Activated naive CD8-positive, alpha-beta T cell treated with anti-CD3 and anti-CD28 coated beads, Interleukin-2, amount 10 ng/mL, durations not matched to agents 7 days and 5 days (primary cell): ENCODE measurements around the gene DUSP7. TPM values are rescaled to one million over a fixed set of nuclear protein-coding genes. Genes with fewer than 3 reads are reported as not detected.
A peak's percentile ranks its signal among the peaks of the same experiment; 100 is the strongest.

Experiments used
- ATAC-seq: fragments of 150-1000 bp; cut with Tn5 transposase; one replicate; pipeline ENCODE4 v1.10.0; 2021; ENCODE audit warnings: low read depth, moderate library complexity
- POLR2A ChIA-PET: fragments of 350-600 bp; sonication (Branson Sonifier 250); formaldehyde crosslinking; loops from one replicate; lab custom pipeline; 2021; ENCODE audit warnings: antibody characterized with exemption; lab: Charles Lee
- DNase-seq: peaks from one replicate; pipeline ENCODE4 v3.0.0; 2021
- H3K27ac Mint-ChIP-seq: one replicate; pipeline ENCODE4 v1.8.0; 2022; ENCODE audit warnings: mild to moderate bottlenecking, mixed read lengths
- H3K27me3 Mint-ChIP-seq: one replicate; pipeline ENCODE4 v1.8.0; 2022; ENCODE audit warnings: mild to moderate bottlenecking, moderate library complexity, mixed read lengths
- H3K36me3 Mint-ChIP-seq: one replicate; pipeline ENCODE4 v1.8.0; 2021; ENCODE audit warnings: mild to moderate bottlenecking, mixed read lengths
- H3K4me1 Mint-ChIP-seq: one replicate; pipeline ENCODE4 v1.8.0; 2021; ENCODE audit warnings: mixed read lengths
- H3K4me3 Mint-ChIP-seq: one replicate; pipeline ENCODE4 v1.8.0; 2022; ENCODE audit warnings: mild to moderate bottlenecking, moderate library complexity, mixed read lengths
- H3K9me3 Mint-ChIP-seq: one replicate; pipeline ENCODE4 v1.8.0; 2021; ENCODE audit warnings: mixed read lengths
- total RNA-seq, 2 experiments: library from RNA; stranded (reverse); gene quantifications; one replicate each; pipeline ENCODE4 v1.2.3, GENCODE V29; 2021

DUSP7 gene
- total RNA-seq, 2 experiments from 2014 or later = 30.9 to 31.3 TPM

GRCh38 chr3:52068730-52069129 is 12.4 kb upstream of the DUSP7 start:
- H3K4me3 Mint-ChIP-seq = no peak overlapping the region
- DNase-seq (no peak), ATAC-seq (no peak)
- no peaks in the 10 kb centered on the region for H3K36me3 Mint-ChIP-seq
- H3K27me3 Mint-ChIP-seq = no peaks in the 10 kb centered on the region
- no peaks in the 10 kb centered on the region for H3K9me3 Mint-ChIP-seq
- H3K27ac Mint-ChIP-seq = no peak overlapping the region
- POLR2A ChIA-PET = no interaction called here
- no peaks in the 10 kb centered on the region for H3K4me1 Mint-ChIP-seq

- no peak for DNase-seq
- no peak for ATAC-seq
- Mint-ChIP-seq H3K4me3 (no peak overlapping the region), H3K27me3 (no peaks in the 10 kb centered on the region), H3K9me3 (no peaks in the 10 kb centered on the region), H3K36me3 (no peaks in the 10 kb centered on the region), H3K27ac (no peak overlapping the region), H3K4me1 (no peaks in the 10 kb centered on the region)
- POLR2A ChIA-PET = no interaction called here
These were observed 11.7 kb upstream of the DUSP7 start for GRCh38 chr3:52068055-52068571.

GRCh38 chr3:52067526-52067925 is 11.2 kb upstream of the DUSP7 start:
- H3K4me1 Mint-ChIP-seq = peaks cover under 1% of the 10 kb centered on the region

GRCh38 chr3:52067046-52067445 is 10.7 kb upstream of the DUSP7 start:
- Mint-ChIP-seq H3K4me3 (no peak overlapping the region), H3K36me3 (no peaks in the 10 kb centered on the region), H3K27ac (no peak overlapping the region), H3K9me3 (no peaks in the 10 kb centered on the region), H3K27me3 (no peaks in the 10 kb centered on the region), H3K4me1 (peaks cover 2% of the 10 kb centered on the region)
- ATAC-seq (no peak), DNase-seq (no peak)
- POLR2A ChIA-PET = no interaction called here

More at GRCh38 chr3:52067526-52067925, 11.2 kb upstream of the DUSP7 start:
- no peak overlapping the region for H3K27ac Mint-ChIP-seq
- DNase-seq = no peak
- no peaks in the 10 kb centered on the region for H3K27me3 Mint-ChIP-seq
- no peaks in the 10 kb centered on the region for H3K36me3 Mint-ChIP-seq
- POLR2A ChIA-PET = no interaction called here
- no peak overlapping the region for H3K4me3 Mint-ChIP-seq
- no peak for ATAC-seq
- H3K9me3 Mint-ChIP-seq = no peaks in the 10 kb centered on the region

DNA sequence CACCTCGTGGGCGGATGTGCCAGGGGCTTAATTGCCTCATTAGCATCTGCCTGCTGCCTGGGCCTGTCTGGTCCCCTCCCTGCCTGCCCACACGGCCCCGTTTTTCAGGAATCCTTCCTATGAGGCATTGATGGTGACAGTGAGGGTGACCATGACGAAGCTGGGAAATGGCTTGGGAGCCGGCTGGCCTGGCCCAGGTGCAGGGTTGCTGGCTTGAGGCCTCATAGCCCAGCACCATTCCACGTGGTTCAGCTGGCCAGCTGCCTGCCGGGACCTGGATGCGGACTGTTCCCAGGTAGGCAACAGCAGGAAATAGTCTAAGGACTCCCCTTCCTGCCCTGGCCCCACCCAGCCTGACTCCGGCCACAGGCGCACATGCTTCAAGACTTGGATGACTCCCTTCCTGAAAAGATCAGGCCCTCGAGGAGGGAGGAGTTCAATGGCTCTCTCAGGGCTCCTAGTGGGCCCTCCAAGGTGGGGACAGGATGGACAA is 8.9 kb upstream of the DUSP7 start:
- POLR2A ChIA-PET = interaction anchor here (0.8 kb wide), 1 partner anchor 53 kb away, joined by 3 read pairs; no protein-coding TSS in a partner anchor
- Mint-ChIP-seq H3K9me3 (no peaks in the 10 kb centered on the region), H3K27ac (no peak overlapping the region), H3K4me3 (no peak overlapping the region), H3K36me3 (no peaks in the 10 kb centered on the region), H3K27me3 (no peaks in the 10 kb centered on the region), H3K4me1 (peaks cover 2% of the 10 kb centered on the region)
- DNase-seq = no peak
- ATAC-seq = no peak

DNA sequence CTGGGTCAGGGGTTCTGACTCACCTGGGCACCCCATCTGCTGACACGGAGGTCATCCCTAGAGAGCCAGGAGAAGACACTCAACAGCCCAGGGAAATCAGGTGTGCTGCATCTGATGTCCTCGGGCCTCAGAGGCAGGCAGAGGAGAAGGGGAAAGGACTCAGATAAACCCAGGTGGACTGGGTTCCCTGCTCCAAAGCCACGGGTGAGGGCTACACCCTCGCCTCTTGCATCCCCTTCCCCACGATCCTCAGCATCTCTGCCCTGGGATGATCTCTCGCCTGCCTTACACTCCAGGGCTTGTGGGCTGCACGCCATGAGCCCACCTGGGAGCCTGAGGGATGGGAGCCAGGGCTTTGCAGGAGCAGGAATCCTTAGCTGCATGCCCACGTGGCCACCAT is 8.2 kb upstream of the DUSP7 start:
- Mint-ChIP-seq H3K9me3 (no peaks in the 10 kb centered on the region), H3K27ac (no peak overlapping the region)
- POLR2A ChIA-PET = no interaction called here

DNA sequence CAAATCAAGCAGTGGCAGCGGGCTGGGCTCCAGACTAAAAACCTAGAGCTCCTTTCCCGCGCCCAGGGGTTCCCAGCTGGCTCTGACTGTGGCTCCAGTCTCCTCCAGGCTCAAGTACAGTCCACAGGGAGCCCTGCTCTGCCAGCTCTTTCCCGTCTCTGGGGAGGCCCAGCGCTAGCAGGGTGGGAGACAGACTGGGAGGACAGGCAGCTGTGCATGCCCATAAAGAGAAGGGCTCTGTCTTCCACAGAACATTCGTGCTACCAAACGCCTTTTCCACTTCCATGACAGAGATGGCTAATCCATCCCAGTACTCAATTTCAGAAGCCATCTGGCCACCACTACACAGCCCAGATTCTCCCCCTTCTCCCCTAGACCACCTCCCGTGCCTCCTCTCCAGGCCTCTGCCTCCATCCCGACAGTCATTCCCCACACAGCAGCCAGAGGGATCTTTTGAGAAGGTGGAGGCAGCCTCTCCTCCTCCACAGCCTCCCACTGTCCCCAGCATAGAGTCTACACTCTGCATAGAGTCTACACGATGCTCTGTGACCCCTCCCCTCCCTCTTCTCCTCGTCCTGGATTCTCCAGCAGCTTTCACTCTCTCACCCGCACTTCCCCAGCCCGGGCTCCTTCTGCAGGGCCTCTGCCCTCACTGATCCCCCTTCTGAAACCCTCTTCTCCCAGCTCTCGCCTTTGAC is 6.8 kb upstream of the DUSP7 start:
- Mint-ChIP-seq H3K36me3 (no peaks in the 10 kb centered on the region), H3K27me3 (no peaks in the 10 kb centered on the region), H3K4me3 (no peak overlapping the region), H3K9me3 (no peaks in the 10 kb centered on the region), H3K4me1 (peaks cover 3% of the 10 kb centered on the region), H3K27ac (peak overlapping the region; percentile 16)
- POLR2A ChIA-PET = no interaction called here
- DNase-seq (no peak), ATAC-seq (no peak)

More for the DNA sequence above, 8.2 kb upstream of the DUSP7 start:
- Mint-ChIP-seq H3K36me3 (no peaks in the 10 kb centered on the region), H3K4me3 (no peak overlapping the region), H3K4me1 (peaks cover 3% of the 10 kb centered on the region), H3K27me3 (no peaks in the 10 kb centered on the region)
- ATAC-seq (no peak), DNase-seq (no peak)

DNA sequence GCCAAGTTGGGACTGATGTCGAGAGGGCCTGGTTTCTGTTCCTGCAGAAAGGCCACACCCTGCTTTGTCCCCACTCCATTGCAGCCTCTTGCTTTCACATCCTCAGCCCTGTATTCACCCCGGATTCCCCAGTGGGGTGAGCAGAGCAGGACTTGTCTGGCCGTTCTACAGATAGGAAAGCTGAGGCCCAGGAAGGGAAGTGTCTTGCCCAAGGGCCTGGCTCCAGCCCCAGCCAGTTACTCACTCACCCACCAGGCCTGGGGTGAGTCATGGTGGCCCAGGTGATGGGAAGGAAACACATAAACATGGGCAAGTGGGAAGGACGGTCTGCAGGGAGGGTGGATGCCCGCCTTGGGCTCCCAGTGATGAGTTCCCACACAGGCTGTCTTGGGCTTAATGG is 6.1 kb upstream of the DUSP7 start:
- Mint-ChIP-seq H3K27ac (no peak overlapping the region), H3K36me3 (no peaks in the 10 kb centered on the region), H3K9me3 (no peaks in the 10 kb centered on the region), H3K4me1 (peaks cover 5% of the 10 kb centered on the region), H3K4me3 (no peak overlapping the region), H3K27me3 (no peaks in the 10 kb centered on the region)
- ATAC-seq (no peak), DNase-seq (no peak)
- POLR2A ChIA-PET = no interaction called here

DNA sequence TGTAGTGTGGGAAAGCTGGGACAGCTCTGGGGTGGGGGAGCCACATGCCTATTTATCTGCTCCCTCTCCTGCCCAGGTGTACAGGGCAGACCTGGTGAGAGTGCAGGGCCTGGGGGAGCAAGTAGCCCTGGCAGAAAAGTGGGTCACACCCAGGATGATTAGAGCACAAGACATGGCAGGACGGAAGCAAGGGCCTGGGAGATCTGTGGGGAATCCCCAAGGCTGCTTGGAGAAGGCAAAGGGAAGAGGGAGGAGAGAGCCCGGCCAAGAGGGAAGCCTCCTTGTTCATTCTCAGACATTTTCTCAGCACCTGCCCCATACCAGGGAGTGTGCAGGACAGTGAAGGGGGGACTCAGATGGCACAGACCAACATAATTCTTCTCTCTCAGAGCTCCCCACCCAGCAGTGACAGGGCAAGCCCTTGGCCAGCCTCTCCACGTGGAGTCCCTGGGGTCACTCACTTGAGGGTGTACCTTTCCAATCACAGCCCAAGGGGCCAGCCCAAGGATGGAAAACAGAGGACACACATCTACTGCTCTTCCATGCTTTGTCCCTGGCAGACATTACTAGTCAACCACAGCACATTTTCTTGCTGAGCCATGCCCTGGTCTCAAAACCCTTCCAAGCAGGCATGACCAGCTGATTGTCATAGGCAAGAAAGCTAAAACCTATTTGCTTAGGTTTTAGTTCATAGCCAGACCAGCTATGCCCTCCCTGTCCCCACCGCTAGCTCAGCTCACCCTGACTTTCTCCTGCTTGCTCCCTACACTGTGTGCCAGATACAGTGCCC is 4.9 kb upstream of the DUSP7 start:
- Mint-ChIP-seq H3K4me1 (peaks cover 8% of the 10 kb centered on the region), H3K4me3 (no peak overlapping the region), H3K36me3 (no peaks in the 10 kb centered on the region), H3K27ac (no peak overlapping the region), H3K9me3 (no peaks in the 10 kb centered on the region), H3K27me3 (no peaks in the 10 kb centered on the region)
- DNase-seq (no peak), ATAC-seq (no peak)
- POLR2A ChIA-PET = no interaction called here

GRCh38 chr3:52059781-52060180 is 3.4 kb upstream of the DUSP7 start:
- Mint-ChIP-seq H3K4me3 (no peak overlapping the region), H3K27me3 (no peaks in the 10 kb centered on the region), H3K9me3 (no peaks in the 10 kb centered on the region), H3K36me3 (no peaks in the 10 kb centered on the region), H3K4me1 (peaks cover 8% of the 10 kb centered on the region), H3K27ac (no peak overlapping the region)
- ATAC-seq (no peak), DNase-seq (no peak)
- POLR2A ChIA-PET = no interaction called here

GRCh38 chr3:52057812-52058495 is 1.6 kb upstream of the DUSP7 start:
- Mint-ChIP-seq H3K4me1 (peaks cover 24% of the 10 kb centered on the region), H3K27ac (peak overlapping the region; percentile 51), H3K27me3 (no peaks in the 10 kb centered on the region), H3K4me3 (peak overlapping the region; percentile 86), H3K9me3 (no peaks in the 10 kb centered on the region), H3K36me3 (no peaks in the 10 kb centered on the region)
- DNase-seq = no peak
- ATAC-seq = no peak
- POLR2A ChIA-PET = interaction anchor here (1.6 to 3.1 kb wide), 4 partner anchors 26 to 66 kb away, joined by 4 to 20 read pairs (median 6); partner anchors contain the start of gene RPL29

DNA sequence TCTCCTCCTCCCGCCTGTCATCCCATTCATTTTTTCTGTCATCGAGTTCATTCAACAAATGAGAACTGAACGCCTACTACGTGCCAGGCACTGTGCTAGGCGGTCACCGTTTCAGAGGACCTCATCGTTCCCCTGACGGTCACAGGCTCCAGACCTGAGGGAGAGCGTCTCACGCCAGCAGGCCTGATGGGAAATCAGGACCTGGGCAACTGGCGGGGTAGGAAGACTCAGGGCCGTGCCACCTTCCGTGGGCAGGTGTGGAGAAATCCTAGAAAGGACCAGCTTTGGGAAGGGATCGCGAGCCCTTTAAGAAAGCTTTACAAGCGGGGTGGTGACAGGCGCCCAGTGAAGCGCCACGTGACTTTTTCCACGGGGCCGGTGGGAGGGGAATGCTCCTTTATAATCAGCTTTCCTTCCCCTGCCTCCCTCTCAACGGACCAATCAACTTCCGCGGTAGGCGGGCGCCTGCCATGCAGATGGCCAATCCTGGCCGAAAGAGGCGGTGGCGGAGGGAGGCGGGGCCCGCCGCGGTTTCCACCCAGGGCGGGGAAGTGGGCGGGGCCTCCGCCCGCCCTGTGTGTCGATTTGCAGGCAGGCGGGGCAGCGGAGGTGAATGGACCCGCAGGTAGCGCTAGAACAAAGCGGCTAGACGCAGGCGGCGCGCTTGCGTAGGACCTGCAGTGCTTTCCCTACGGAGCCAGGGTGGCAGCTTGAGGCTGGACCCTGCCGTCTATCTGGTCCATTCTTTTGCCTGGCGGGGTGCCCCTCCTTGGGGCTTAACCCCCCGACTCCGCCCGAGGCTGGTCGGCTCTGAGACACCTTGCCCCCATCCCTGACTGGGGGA is 819 bp upstream of the DUSP7 start:
- Mint-ChIP-seq H3K27me3 (no peaks in the 10 kb centered on the region), H3K4me3 (peak overlapping the region; percentile 86), H3K27ac (peak overlapping the region; percentile 85), H3K4me1 (peaks cover 29% of the 10 kb centered on the region), H3K9me3 (no peaks in the 10 kb centered on the region), H3K36me3 (peaks cover under 1% of the 10 kb centered on the region)
- POLR2A ChIA-PET = interaction anchor here (0.7 to 3.1 kb wide), 12 partner anchors 27 to 399 kb away, joined by 3 to 20 read pairs (median 6); partner anchors contain the start of genes ABHD14B, POC1A and RPL29
- ATAC-seq (peak; percentile 75), DNase-seq (peak; percentile 96)
